ENCODE results near the gene GSG1L.

The GSG1L gene

GRCh38 chr16:27969574-27969973 is 93.9 kb downstream of the GSG1L start:
- TF ChIP-seq ZFX (IDR thresholded peaks at IDR 0.05) (no peak), CTCF (conservative IDR thresholded peaks at IDR 0.05) (no peak)
- no peak overlapping the region for H3K27ac ChIP-seq

DNA sequence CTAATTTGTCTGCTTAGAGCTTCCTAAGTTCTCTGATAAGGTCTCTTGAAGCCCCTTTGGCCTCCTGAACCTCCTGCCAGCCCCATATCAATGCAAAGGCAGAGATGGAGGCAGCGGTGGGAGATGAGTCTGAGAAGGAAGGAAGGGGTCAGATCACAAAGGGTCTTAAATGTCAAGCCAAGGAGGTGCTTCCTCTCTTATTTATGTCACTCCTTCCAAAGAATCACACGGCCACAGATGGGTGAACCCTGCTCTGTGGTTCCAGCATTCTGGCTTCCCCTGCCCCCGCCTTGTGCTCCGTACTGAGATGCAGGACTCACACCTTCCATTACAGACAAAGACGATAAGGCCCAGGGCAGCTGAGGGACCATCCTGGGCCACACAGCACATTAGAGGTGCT is 96.3 kb downstream of the GSG1L start:
- H3K27ac ChIP-seq, result no peak overlapping the region
- TF ChIP-seq ZFX (IDR thresholded peaks at IDR 0.05), result no peak
- no peak for TF ChIP-seq CTCF (conservative IDR thresholded peaks at IDR 0.05)

GRCh38 chr16:27966756-27967155 is 96.8 kb downstream of the GSG1L start:
- no peak for TF ChIP-seq CTCF (conservative IDR thresholded peaks at IDR 0.05)
- TF ChIP-seq ZFX (IDR thresholded peaks at IDR 0.05), result no peak
- H3K27ac ChIP-seq, result no peak overlapping the region

DNA sequence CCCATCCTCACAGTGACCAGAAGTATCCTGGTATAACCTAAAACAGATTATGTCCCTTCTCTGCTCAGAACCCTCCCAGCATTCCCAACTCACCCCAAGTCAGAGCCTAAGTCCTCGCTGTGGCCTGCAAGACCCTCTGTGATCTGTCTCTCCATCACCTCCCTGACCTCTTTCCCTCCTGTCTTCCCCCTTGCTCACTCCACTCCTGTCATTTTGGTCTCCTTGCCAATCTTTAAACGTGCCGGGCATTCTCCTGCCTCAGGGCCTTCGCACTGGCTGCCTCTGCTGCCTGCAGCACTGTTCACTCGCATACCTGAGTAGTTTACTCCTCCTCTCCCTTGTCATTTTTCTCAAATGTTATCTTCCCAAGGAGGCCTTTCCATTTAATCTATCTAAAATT is 97.7 kb downstream of the GSG1L start:
- H3K27ac ChIP-seq, result no peak overlapping the region
- TF ChIP-seq ZFX (IDR thresholded peaks at IDR 0.05) (no peak), CTCF (conservative IDR thresholded peaks at IDR 0.05) (no peak)

- no peak overlapping the region for H3K27ac ChIP-seq
- TF ChIP-seq ZFX (IDR thresholded peaks at IDR 0.05) (no peak), CTCF (conservative IDR thresholded peaks at IDR 0.05) (no peak)
These were observed 100.0 kb downstream of the GSG1L start for GRCh38 chr16:27963471-27963965.

- TF ChIP-seq CTCF (conservative IDR thresholded peaks at IDR 0.05) (no peak), ZFX (IDR thresholded peaks at IDR 0.05) (no peak)
- H3K27ac ChIP-seq, result no peak overlapping the region
These were observed 101.3 kb downstream of the GSG1L start for GRCh38 chr16:27962197-27962596.

GRCh38 chr16:27961296-27961620 is 102.3 kb downstream of the GSG1L start:
- no peak overlapping the region for H3K27ac ChIP-seq
- TF ChIP-seq CTCF (conservative IDR thresholded peaks at IDR 0.05), result no peak
- TF ChIP-seq ZFX (IDR thresholded peaks at IDR 0.05), result no peak

Measured in C4-2B (cell line).